ENCODE results near the gene RPL37.
"Not testable (repeated sequence)": the region's sequence is repeated elsewhere in the genome, so short reads cannot be mapped to it uniquely, and the experiment has no call there.

The RPL37 gene

GRCh38 chr5:40833712-40834229 is 1.3 kb downstream of the RPL37 start:
- no peak for DNase-seq (ENCODE audit: low read depth)

GRCh38 chr5:40832345-40832744 is 2.7 kb downstream of the RPL37 start:
- no peak for DNase-seq (ENCODE audit: low read depth)

GRCh38 chr5:40831346-40832210 is 3.4 kb downstream of the RPL37 start:
- DNase-seq (ENCODE audit: low read depth), result no peak

GRCh38 chr5:40829748-40830533 is 5.1 kb downstream of the RPL37 start:
- DNase-seq (ENCODE audit: low read depth), result no peak

- DNase-seq (ENCODE audit: low read depth), result no peak
Observed at GRCh38 chr5:40828690-40829661, 6.0 kb downstream of the RPL37 start.

- DNase-seq (ENCODE audit: low read depth), result no peak
Observed at GRCh38 chr5:40828021-40828631, 6.9 kb downstream of the RPL37 start.

GRCh38 chr5:40827188-40827977 is 7.6 kb downstream of the RPL37 start:
- DNase-seq (ENCODE audit: low read depth), result no peak

- DNase-seq (ENCODE audit: low read depth), result no peak
Observed at GRCh38 chr5:40826489-40827187, 8.4 kb downstream of the RPL37 start.

GRCh38 chr5:40825461-40826043 is 9.5 kb downstream of the RPL37 start:
- not testable (repeated sequence) for DNase-seq (ENCODE audit: low read depth)

- no peak for DNase-seq (ENCODE audit: low read depth)
Observed at GRCh38 chr5:40823459-40823858, 11.6 kb downstream of the RPL37 start.

GRCh38 chr5:40813698-40814281 is 21.2 kb downstream of the RPL37 start:
- no peak for DNase-seq (ENCODE audit: low read depth)

- DNase-seq (ENCODE audit: low read depth), result no peak
Observed at GRCh38 chr5:40812125-40812524, 22.9 kb downstream of the RPL37 start.

GRCh38 chr5:40801771-40802562 is 33.1 kb downstream of the RPL37 start:
- no peak for DNase-seq (ENCODE audit: low read depth)

- DNase-seq (ENCODE audit: low read depth), result no peak
Observed at GRCh38 chr5:40799258-40799657, 35.8 kb downstream of the RPL37 start.

- no peak for DNase-seq (ENCODE audit: low read depth)
Observed at GRCh38 chr5:40798801-40799210, 36.2 kb downstream of the RPL37 start.

GRCh38 chr5:40798012-40798800 is 36.8 kb downstream of the RPL37 start, which contains the start of gene PRKAA1:
Gene PRKAA1 (minus strand): TSS chr5:40798374. CDS start chr5:40798189, 185 bp downstream.
- peak; percentile 82 for DNase-seq (ENCODE audit: low read depth)

All from T-helper 22 cell (primary cell).